MCF 10A (cell line): ENCODE results near the gene GNB5. TPM values are rescaled to one million over a fixed set of nuclear protein-coding genes. Genes with fewer than 3 reads are reported as not detected.

Experiments
- BruUV-seq: library from RNA; stranded (reverse); fragments of 400-500 nt; replicated peaks from 2 replicates; lab custom pipeline; 2021; lab: Mats Ljungman, UMichigan
- CTCF ChIA-PET: fragments of 300-600 bp; sonication (Branson Sonifier 250); formaldehyde crosslinking; extraction: SDS; loops from one replicate; lab custom pipeline; 2021; ENCODE audit warnings: antibody characterized with exemption, inconsistent platforms; lab: Yijun Ruan, JAX
- POLR2A ChIA-PET: fragments of 300-600, 350-650 bp; sonication (Branson Sonifier 250); formaldehyde crosslinking; extraction: SDS; loops from one replicate; lab custom pipeline; 2020; ENCODE audit warnings: antibody characterized with exemption, inconsistent platforms; lab: Yijun Ruan, JAX
- DNase-seq: peaks from one replicate; pipeline ENCODE4 v3.0.0-alpha.2; 2018; ENCODE audit not compliant: unreplicated experiment
- H3K27ac Mint-ChIP-seq: one replicate; pipeline ENCODE4 v1.8.0; 2022; ENCODE audit warnings: mild to moderate bottlenecking, low read depth, mixed read lengths; ENCODE audit not compliant: unreplicated experiment
- H3K27me3 Mint-ChIP-seq: one replicate; pipeline ENCODE4 v1.8.0; 2022; ENCODE audit warnings: mixed read lengths; ENCODE audit not compliant: insufficient read depth, unreplicated experiment
- H3K36me3 Mint-ChIP-seq: one replicate; pipeline ENCODE4 v1.8.0; 2022; ENCODE audit warnings: mild to moderate bottlenecking, moderate library complexity, mixed read lengths; ENCODE audit not compliant: insufficient read depth, unreplicated experiment
- H3K4me1 Mint-ChIP-seq: one replicate; pipeline ENCODE4 v1.8.0; 2022; ENCODE audit warnings: mixed read lengths; ENCODE audit not compliant: insufficient read depth, unreplicated experiment
- H3K4me3 Mint-ChIP-seq: one replicate; pipeline ENCODE4 v1.8.0; 2022; ENCODE audit warnings: mild to moderate bottlenecking, moderate library complexity, mixed read lengths; ENCODE audit not compliant: unreplicated experiment
- H3K9me3 Mint-ChIP-seq: one replicate; pipeline ENCODE4 v1.8.0; 2022; ENCODE audit warnings: mixed read lengths; ENCODE audit not compliant: unreplicated experiment
- CTCF ChIP-seq: fragments of 200-600 bp; IDR thresholded peaks from one replicate; pipeline ENCODE4 v1.8.0; 2022; ENCODE audit warnings: antibody characterized with exemption, mild to moderate bottlenecking; ENCODE audit not compliant: unreplicated experiment
- intact Hi-C: fragments of 100-400 bp; cut with micrococcal nuclease; formaldehyde crosslinking; loops from 2 replicates; pipeline ENCODE4 v1.14.1; 2022
- total RNA-seq: library from RNA; stranded (reverse); gene quantifications from 2 replicates; pipeline ENCODE4 v1.2.3, GENCODE V29; 2022

Gene GNB5
- total RNA-seq, 1 experiment from 2014 or later: 31.8 TPM

- no peak for TF ChIP-seq CTCF
- Mint-ChIP-seq H3K36me3 (peaks cover 51% of the 10 kb centered on the region), H3K9me3 (no peaks in the 10 kb centered on the region), H3K4me1 (no peaks in the 10 kb centered on the region), H3K27me3 (no peaks in the 10 kb centered on the region), H3K27ac (no peak overlapping the region), H3K4me3 (no peak overlapping the region)
- no TSS peak for BruUV-seq
- intact Hi-C loops: no loop called here
- no peak for DNase-seq
- POLR2A ChIA-PET: no interaction called here
- CTCF ChIA-PET: no interaction called here
Measured at GRCh38 chr15:52218816-52219215, 27.6 kb upstream of the GNB5 start.

- Mint-ChIP-seq H3K4me1 (no peaks in the 10 kb centered on the region), H3K27ac (no peak overlapping the region), H3K27me3 (no peaks in the 10 kb centered on the region), H3K36me3 (peaks cover 48% of the 10 kb centered on the region), H3K9me3 (no peaks in the 10 kb centered on the region), H3K4me3 (no peak overlapping the region)
- CTCF ChIA-PET: no interaction called here
- no peak for TF ChIP-seq CTCF
- POLR2A ChIA-PET: no interaction called here
- intact Hi-C loops: no loop called here
- BruUV-seq: no TSS peak
- no peak for DNase-seq
Measured at GRCh38 chr15:52218371-52218770, 27.2 kb upstream of the GNB5 start.

GRCh38 chr15:52217186-52217585, 26.0 kb upstream of the GNB5 start:
- Mint-ChIP-seq H3K27ac (no peak overlapping the region), H3K36me3 (peaks cover 50% of the 10 kb centered on the region), H3K27me3 (no peaks in the 10 kb centered on the region), H3K9me3 (no peaks in the 10 kb centered on the region), H3K4me1 (no peaks in the 10 kb centered on the region), H3K4me3 (no peak overlapping the region)
- intact Hi-C loops: no loop called here
- CTCF ChIA-PET: interaction anchor here (0.5 to 2.5 kb wide), 4 partner anchors 9 to 517 kb away, joined by 3 to 18 read pairs (median 4); no protein-coding TSS in a partner anchor
- POLR2A ChIA-PET: no interaction called here
- DNase-seq: peak; percentile 21
- no peak for TF ChIP-seq CTCF
- BruUV-seq: no TSS peak

- Mint-ChIP-seq H3K4me3 (no peak overlapping the region), H3K4me1 (no peaks in the 10 kb centered on the region), H3K27me3 (no peaks in the 10 kb centered on the region), H3K9me3 (no peaks in the 10 kb centered on the region), H3K27ac (no peak overlapping the region), H3K36me3 (peaks cover 51% of the 10 kb centered on the region)
- POLR2A ChIA-PET: interaction anchor here (0.9 to 1.5 kb wide), 3 partner anchors 9 to 243 kb away, joined by 3 to 4 read pairs (median 3); partner anchors contain the start of gene LEO1
- intact Hi-C loops: no loop called here
- DNase-seq: no peak
- CTCF ChIA-PET: interaction anchor here (0.7 to 2.5 kb wide), 3 partner anchors 12 to 147 kb away, joined by 3 to 14 read pairs (median 5); no protein-coding TSS in a partner anchor
- BruUV-seq: no TSS peak
- TF ChIP-seq CTCF: no peak
Measured at GRCh38 chr15:52214553-52214952, 23.4 kb upstream of the GNB5 start.
